Chondrocyte (in vitro differentiated cells): ENCODE data around the gene DNM3. TPM values are rescaled to one million over a fixed set of nuclear protein-coding genes. Genes with fewer than 3 reads are reported as not detected.

Source experiments
- DNase-seq: peaks from one replicate; pipeline ENCODE4 v3.0.0; 2021; ENCODE audit warnings: mixed read lengths, low spot score
- H3K27ac Mint-ChIP-seq: one replicate; pipeline ENCODE4 v1.8.0; 2021; ENCODE audit warnings: mild to moderate bottlenecking, moderate library complexity, mixed read lengths; ENCODE audit not compliant: unreplicated experiment
- H3K27me3 Mint-ChIP-seq: 2 replicates; pipeline ENCODE4 v1.8.0; 2021; ENCODE audit warnings: low read depth, mixed read lengths
- H3K36me3 Mint-ChIP-seq: 2 replicates; pipeline ENCODE4 v1.8.0; 2021; ENCODE audit warnings: low read depth, mixed read lengths
- H3K4me1 Mint-ChIP-seq: 2 replicates; pipeline ENCODE4 v1.8.0; 2021; ENCODE audit warnings: low read depth, mild to moderate bottlenecking, mixed read lengths
- H3K4me3 Mint-ChIP-seq: one replicate; pipeline ENCODE4 v1.8.0; 2021; ENCODE audit warnings: mild to moderate bottlenecking, moderate library complexity, mixed read lengths; ENCODE audit not compliant: unreplicated experiment
- H3K9me3 Mint-ChIP-seq: 2 replicates; pipeline ENCODE4 v1.8.0; 2021; ENCODE audit warnings: low read depth, mixed read lengths
- total RNA-seq: library from RNA; stranded (reverse); gene quantifications from 3 replicates; pipeline ENCODE4 v1.2.1, GENCODE V29; 2021
- TF ChIP-seq, protein P1 (sequence below): fragments of 200-600 bp; sonication (generic); IDR thresholded peaks from 2 replicates; pipeline ENCODE4 v1.5.0; 2021; ENCODE audit warnings: antibody characterized with exemption, mild to moderate bottlenecking, moderate library complexity

DNM3 gene
- total RNA-seq, 1 donor from 2014 or later = 12.4 TPM

- H3K27me3 Mint-ChIP-seq = no peaks in the 10 kb centered on the region
- no peaks in the 10 kb centered on the region for H3K36me3 Mint-ChIP-seq
- no peaks in the 10 kb centered on the region for H3K9me3 Mint-ChIP-seq
- DNase-seq = no peak
- peaks cover 18% of the 10 kb centered on the region for H3K4me1 Mint-ChIP-seq
- H3K4me3 Mint-ChIP-seq = no peak overlapping the region
- TF ChIP-seq, protein P1, sequence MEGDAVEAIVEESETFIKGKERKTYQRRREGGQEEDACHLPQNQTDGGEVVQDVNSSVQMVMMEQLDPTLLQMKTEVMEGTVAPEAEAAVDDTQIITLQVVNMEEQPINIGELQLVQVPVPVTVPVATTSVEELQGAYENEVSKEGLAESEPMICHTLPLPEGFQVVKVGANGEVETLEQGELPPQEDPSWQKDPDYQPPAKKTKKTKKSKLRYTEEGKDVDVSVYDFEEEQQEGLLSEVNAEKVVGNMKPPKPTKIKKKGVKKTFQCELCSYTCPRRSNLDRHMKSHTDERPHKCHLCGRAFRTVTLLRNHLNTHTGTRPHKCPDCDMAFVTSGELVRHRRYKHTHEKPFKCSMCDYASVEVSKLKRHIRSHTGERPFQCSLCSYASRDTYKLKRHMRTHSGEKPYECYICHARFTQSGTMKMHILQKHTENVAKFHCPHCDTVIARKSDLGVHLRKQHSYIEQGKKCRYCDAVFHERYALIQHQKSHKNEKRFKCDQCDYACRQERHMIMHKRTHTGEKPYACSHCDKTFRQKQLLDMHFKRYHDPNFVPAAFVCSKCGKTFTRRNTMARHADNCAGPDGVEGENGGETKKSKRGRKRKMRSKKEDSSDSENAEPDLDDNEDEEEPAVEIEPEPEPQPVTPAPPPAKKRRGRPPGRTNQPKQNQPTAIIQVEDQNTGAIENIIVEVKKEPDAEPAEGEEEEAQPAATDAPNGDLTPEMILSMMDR = no peak
- H3K27ac Mint-ChIP-seq = no peak overlapping the region
These were observed 480.2 kb downstream of the DNM3 start for GRCh38 chr1:172321451-172321850.

GRCh38 chr1:172322219-172323061, 481.1 kb downstream of the DNM3 start:
- Mint-ChIP-seq H3K36me3 (no peaks in the 10 kb centered on the region), H3K4me1 (peaks cover 25% of the 10 kb centered on the region), H3K27ac (no peak overlapping the region), H3K27me3 (no peaks in the 10 kb centered on the region), H3K4me3 (no peak overlapping the region), H3K9me3 (no peaks in the 10 kb centered on the region)
- no peak for DNase-seq
- TF ChIP-seq, protein P1 = peak; percentile 65

DNA sequence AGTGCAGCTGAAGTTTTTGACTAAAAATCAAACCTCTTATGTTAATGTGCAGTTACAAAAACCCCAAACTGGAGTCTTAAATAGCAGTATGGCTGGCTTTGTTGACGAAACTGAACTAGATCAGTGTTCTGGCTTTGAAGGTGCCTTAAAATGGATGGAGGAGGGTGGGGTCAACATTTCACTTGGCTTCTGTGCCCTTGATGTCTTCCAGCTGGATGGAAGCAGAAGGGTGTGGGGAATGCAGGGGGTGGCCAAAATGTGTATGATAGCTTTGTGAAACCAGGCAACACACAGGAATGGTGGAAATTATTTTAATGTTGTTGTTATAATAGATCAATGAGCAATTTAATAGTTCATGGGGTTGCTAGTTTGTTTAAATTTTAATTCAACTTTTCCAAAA, 482.4 kb downstream of the DNM3 start:
- H3K27ac Mint-ChIP-seq = no peak overlapping the region
- H3K4me1 Mint-ChIP-seq = peaks cover 25% of the 10 kb centered on the region
- TF ChIP-seq, protein P1 = no peak
- H3K4me3 Mint-ChIP-seq = no peak overlapping the region
- DNase-seq = no peak
- peaks cover 4% of the 10 kb centered on the region for H3K9me3 Mint-ChIP-seq
- no peaks in the 10 kb centered on the region for H3K27me3 Mint-ChIP-seq
- H3K36me3 Mint-ChIP-seq = peaks cover 5% of the 10 kb centered on the region

- Mint-ChIP-seq H3K4me1 (peaks cover 25% of the 10 kb centered on the region), H3K4me3 (no peak overlapping the region), H3K27ac (no peak overlapping the region), H3K9me3 (peaks cover 4% of the 10 kb centered on the region), H3K27me3 (no peaks in the 10 kb centered on the region), H3K36me3 (peaks cover 5% of the 10 kb centered on the region)
- TF ChIP-seq, protein P1 = no peak
- DNase-seq = no peak
These were observed 482.8 kb downstream of the DNM3 start for GRCh38 chr1:172324086-172324485.

DNA sequence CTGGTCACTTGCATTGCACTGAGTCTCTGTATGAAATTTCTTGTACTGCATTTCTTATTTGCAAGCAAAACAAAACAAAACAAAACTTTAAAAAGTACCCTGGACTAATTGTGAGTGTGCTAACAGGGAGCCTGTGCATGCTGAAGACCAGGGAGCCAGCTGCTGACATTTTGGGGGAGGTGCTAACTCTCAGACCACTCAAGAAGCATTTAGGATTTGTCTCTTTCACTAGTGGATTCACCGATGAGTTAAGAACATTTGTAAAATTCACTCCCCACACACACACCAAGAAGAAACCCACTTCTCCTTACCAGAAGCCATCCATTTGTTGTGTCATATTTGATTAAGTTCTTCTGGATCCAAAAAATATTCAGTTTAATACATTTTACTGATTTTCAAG, 483.5 kb downstream of the DNM3 start:
- H3K9me3 Mint-ChIP-seq = peaks cover 4% of the 10 kb centered on the region
- H3K4me3 Mint-ChIP-seq = no peak overlapping the region
- no peaks in the 10 kb centered on the region for H3K27me3 Mint-ChIP-seq
- peak overlapping the region; percentile 70 for H3K27ac Mint-ChIP-seq
- TF ChIP-seq, protein P1 = no peak
- no peak for DNase-seq
- peaks cover 25% of the 10 kb centered on the region for H3K4me1 Mint-ChIP-seq
- H3K36me3 Mint-ChIP-seq = peaks cover 5% of the 10 kb centered on the region
